HepG2 (cell line): ENCODE data around the gene ELK1. TPM values are rescaled to one million over a fixed set of nuclear protein-coding genes. Genes with fewer than 3 reads are reported as not detected.
"Not testable (repeated sequence)": the region's sequence is repeated elsewhere in the genome, so short reads cannot be mapped to it uniquely, and the experiment has no call there.

Experiments
- ATAC-seq: fragments of 200-7000 bp; cut with Tn5 transposase; 3 replicates; pipeline ENCODE4 v1.9.1; 2020; ENCODE audit warnings: mild to moderate bottlenecking, moderate library complexity
- BruUV-seq: library from RNA; stranded (reverse); fragments of 400-500 nt; replicated peaks from 2 replicates; lab custom pipeline; 2021; lab: Mats Ljungman, UMichigan
- CTCF ChIA-PET: fragments of 300-600 bp; formaldehyde crosslinking; extraction: SDS; loops from one replicate; lab custom pipeline; 2021; ENCODE audit warnings: low total read pairs, inconsistent platforms, low intra/inter-chr PET ratio; lab: Yijun Ruan, JAX
- POLR2A ChIA-PET: fragments of 350-600 bp; sonication (Branson Sonifier 250); formaldehyde crosslinking; loops from one replicate; lab custom pipeline; 2020; ENCODE audit warnings: antibody characterized with exemption, inconsistent platforms; lab: Yijun Ruan, JAX
- DNase-seq: peaks from one replicate; pipeline ENCODE4 v3.0.0-alpha.2; 2015; ENCODE audit warnings: low spot score
- FAIRE-seq: peaks from 3 replicates; lab custom pipeline; 2011; peaks lifted over from hg19 to GRCh38; lab: Jason Lieb, UNC
- H2AFZ ChIP-seq: one replicate; pipeline ENCODE4 v1.6.1; 2011; ENCODE audit warnings: low read length, inconsistent platforms
- H3K27ac ChIP-seq: fragments of 300-600 bp; 3 replicates; pipeline ENCODE4 v1.8.0; 2011; ENCODE audit warnings: mixed run types, mild to moderate bottlenecking, mixed read lengths, low read length, inconsistent platforms; ENCODE audit not compliant: insufficient read depth; ENCODE audit errors: extremely low read length
- H3K27me3 ChIP-seq, 2 experiments: fragments of 200-600 bp in 1 of 2; 2 replicates in 1 of 2; 3 replicates in 1 of 2; pipeline versions ENCODE4 v1.6.0 to v1.8.0; 2011; ENCODE audit warnings: low read length in 2 of 2, mild to moderate bottlenecking in 2 of 2, moderate library complexity in 2 of 2, inconsistent platforms in 1 of 2; ENCODE audit not compliant: insufficient read depth in 2 of 2, control insufficient read depth in 1 of 2
- H3K36me3 ChIP-seq, 2 experiments: fragments of 200-600 bp in 1 of 2; replicated peaks in 1 of 2; 2 replicates in 1 of 2; 3 replicates in 1 of 2; pipeline versions ENCODE4 v1.5.1 to v1.8.0; 2011; ENCODE audit warnings: low read length in 2 of 2, inconsistent platforms in 1 of 2; ENCODE audit not compliant: insufficient read depth in 2 of 2, control insufficient read depth in 1 of 2
- H3K4me1 ChIP-seq: 2 replicates; pipeline ENCODE4 v1.5.1; 2012; ENCODE audit warnings: low read length, inconsistent platforms; ENCODE audit not compliant: insufficient read depth
- H3K4me2 ChIP-seq: 2 replicates; pipeline ENCODE4 v1.6.0; 2011; ENCODE audit warnings: low read depth, low read length, inconsistent platforms
- H3K4me3 ChIP-seq, 3 experiments: fragments of 200-600 bp in 1 of 3; sonication (generic), shearing (Covaris generic) in 1 of 3; replicated peaks in 1 of 3; 2 replicates each; pipeline ENCODE4 v1.5.1; 2011 to 2016; ENCODE audit warnings: low read length in 3 of 3, inconsistent platforms in 2 of 3, low read depth in 2 of 3, mild to moderate bottlenecking in 2 of 3, control low read depth in 1 of 3, mixed read lengths in 1 of 3; ENCODE audit not compliant: insufficient read depth in 1 of 3
- H3K79me2 ChIP-seq: one replicate; pipeline ENCODE4 v1.6.1; 2011; ENCODE audit warnings: low read length, inconsistent platforms; ENCODE audit not compliant: insufficient read depth
- H3K9ac ChIP-seq: 2 replicates; pipeline ENCODE4 v1.6.0; 2011; ENCODE audit warnings: mild to moderate bottlenecking, low read depth, low read length, inconsistent platforms; ENCODE audit not compliant: insufficient read depth
- H3K9me3 ChIP-seq: 2 replicates; pipeline ENCODE4 v1.5.1; 2012; ENCODE audit warnings: mild to moderate bottlenecking, low read length
- H4K20me1 ChIP-seq: 2 replicates; pipeline ENCODE4 v1.6.0; 2011; ENCODE audit warnings: inconsistent platforms, mild to moderate bottlenecking, low read length, moderate library complexity; ENCODE audit not compliant: insufficient read depth
- KMT2A ChIP-seq: sonication (generic); formaldehyde crosslinking; IDR thresholded peaks from 2 replicates; pipeline ENCODE4 v1.4.0; 2020; ENCODE audit warnings: missing genetic modification reagents
- PAXIP1 ChIP-seq: sonication (generic); formaldehyde crosslinking; conservative IDR thresholded peaks from 2 replicates; pipeline ENCODE4 v1.4.0; 2020; ENCODE audit warnings: mild to moderate bottlenecking, missing genetic modification reagents, moderate library complexity
- ZBTB43 ChIP-seq: sonication (generic); formaldehyde crosslinking; conservative IDR thresholded peaks from 2 replicates; pipeline ENCODE4 v1.4.0; 2020; ENCODE audit warnings: missing genetic modification reagents
- ZNF530 ChIP-seq: sonication (generic); formaldehyde crosslinking; IDR thresholded peaks from 2 replicates; pipeline ENCODE4 v1.5.0; 2020; ENCODE audit warnings: low read depth, mild to moderate bottlenecking, missing genetic modification reagents
- ZNF737 ChIP-seq: sonication (generic); formaldehyde crosslinking; IDR thresholded peaks from 2 replicates; pipeline ENCODE4 v1.5.0; 2020; ENCODE audit warnings: missing genetic modification reagents, mild to moderate bottlenecking, borderline replicate concordance
- ZNF776 ChIP-seq: sonication (generic); formaldehyde crosslinking; IDR thresholded peaks from 2 replicates; pipeline ENCODE4 v1.4.0; 2020; ENCODE audit warnings: mild to moderate bottlenecking, missing genetic modification reagents
- WGBS: methylation state at CpG from one replicate; pipeline ENCODE4 v1.1.6; 2017; ENCODE audit warnings: low lambda C conversion rate; 5-methylcytosine and 5-hydroxymethylcytosine counted together
- in situ Hi-C: cut with HindIII; loops from 2 replicates; pipeline ENCODE4 v1.10.0; 2017; ENCODE audit warnings: low pct_unique_long_range_greater_than_20kb; ENCODE audit not compliant: extremely low pct_ligation_motif_present
- intact Hi-C: fragments of 100-400 bp; cut with micrococcal nuclease; formaldehyde crosslinking; loops from one replicate; pipeline ENCODE4 v1.10.0; 2022; ENCODE audit not compliant: unreplicated experiment
- polyA plus RNA-seq, 8 experiments: library from polyadenylated mRNA; depleted of rRNA in 3 of 8; stranded (reverse) in 7 of 8; unstranded in 1 of 8; fragments of >200 nt; fragmentation: Illumina TruSeq in 4 of 8; extraction: Trizol in 4 of 8; gene quantifications; 2 replicates each; pipeline versions ENCODE4 v1.2.1 to v1.2.3, GENCODE V29; 2011 to 2016; ENCODE audit warnings: low read depth in 4 of 8, missing spikeins in 1 of 8, mixed read lengths in 1 of 8; ENCODE audit not compliant: insufficient read depth in 1 of 8
- total RNA-seq, 5 experiments: library from RNA; depleted of rRNA; stranded (reverse); fragments of >200 nt; fragmentation: Illumina TruSeq; extraction: Trizol; gene quantifications; 2 replicates each; pipeline ENCODE4 v1.2.3, GENCODE V29; 2016; ENCODE audit warnings: low read depth in 1 of 5
- TF ChIP-seq, protein P1 (sequence below): sonication (generic); formaldehyde crosslinking; IDR thresholded peaks from 2 replicates; pipeline ENCODE4 v1.5.0; 2020; ENCODE audit warnings: missing genetic modification reagents

Gene ELK1
- total and polyA plus RNA-seq, 2 of the 13 experiments (the other 11 are each of a cell fraction or from before 2014, with no cell fraction given): 4.3 to 7.2 TPM

DNA sequence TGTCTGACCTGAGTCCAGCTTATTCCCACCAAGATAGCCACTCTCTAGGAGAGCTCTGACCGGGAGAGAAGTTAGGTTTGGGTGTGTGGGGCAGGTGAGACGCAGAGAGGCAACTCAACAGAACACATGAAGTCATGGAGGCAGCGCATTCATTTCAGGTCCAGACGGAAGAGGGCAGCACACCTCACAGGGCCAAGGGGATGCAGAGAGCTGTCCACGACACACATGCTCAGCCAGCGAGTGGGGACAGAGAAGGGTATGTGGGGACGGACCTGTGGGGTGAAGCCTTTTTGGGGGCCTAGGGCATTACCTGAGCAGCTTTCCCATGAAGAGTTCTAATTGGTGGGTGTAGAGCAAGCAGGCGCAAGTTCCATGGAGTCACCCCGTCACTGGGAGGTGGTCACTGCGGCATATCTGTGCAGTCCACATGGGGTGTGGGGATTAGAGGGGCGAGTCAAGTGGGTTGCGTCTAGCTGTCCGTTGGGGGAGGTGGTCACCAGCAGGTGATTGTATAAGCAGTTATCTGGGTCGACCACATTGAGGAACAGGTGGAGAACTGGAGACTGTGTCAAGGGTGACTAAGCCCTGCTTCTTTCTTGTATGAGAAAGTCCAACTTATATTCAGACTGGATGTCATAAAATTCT, 32.9 kb upstream of the ELK1 start (continued):
- TF ChIP-seq PAXIP1 (CRISPR knock-in tag) (no peak), ZNF776 (CRISPR knock-in tag) (no peak), ZNF530 (CRISPR knock-in tag) (no peak), KMT2A (CRISPR knock-in tag) (no peak), ZNF737 (CRISPR knock-in tag) (no peak), ZBTB43 (CRISPR knock-in tag) (no peak)
- TF ChIP-seq, protein P1, sequence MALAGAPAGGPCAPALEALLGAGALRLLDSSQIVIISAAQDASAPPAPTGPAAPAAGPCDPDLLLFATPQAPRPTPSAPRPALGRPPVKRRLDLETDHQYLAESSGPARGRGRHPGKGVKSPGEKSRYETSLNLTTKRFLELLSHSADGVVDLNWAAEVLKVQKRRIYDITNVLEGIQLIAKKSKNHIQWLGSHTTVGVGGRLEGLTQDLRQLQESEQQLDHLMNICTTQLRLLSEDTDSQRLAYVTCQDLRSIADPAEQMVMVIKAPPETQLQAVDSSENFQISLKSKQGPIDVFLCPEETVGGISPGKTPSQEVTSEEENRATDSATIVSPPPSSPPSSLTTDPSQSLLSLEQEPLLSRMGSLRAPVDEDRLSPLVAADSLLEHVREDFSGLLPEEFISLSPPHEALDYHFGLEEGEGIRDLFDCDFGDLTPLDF: no peak

- H3K9ac ChIP-seq, H3K4me2 ChIP-seq, H3K27me3 ChIP-seq, FAIRE-seq, POLR2A ChIA-PET, H3K4me1 ChIP-seq, BruUV-seq, ATAC-seq, CTCF ChIA-PET, intact Hi-C loops, H3K36me3 ChIP-seq, H4K20me1 ChIP-seq, DNase-seq, in situ Hi-C loops, H2AFZ ChIP-seq, H3K9me3 ChIP-seq, H3K4me3 ChIP-seq, H3K27ac ChIP-seq, H3K79me2 ChIP-seq: not testable (repeated sequence)
- 19% methylated on average over 7 of the region's 7 CpGs for WGBS
These were observed 25.8 kb upstream of the ELK1 start for GRCh38 chrX:47675959-47676859.
